Measurements from ENCODE around the gene DACT2.
"Not testable (repeated sequence)": the region's sequence is repeated elsewhere in the genome, so short reads cannot be mapped to it uniquely, and the experiment has no call there.

- TF ChIP-seq CTCF (IDR thresholded peaks at IDR 0.05); TCF7L2 (IDR thresholded peaks at IDR 0.05; ENCODE audit: low read depth, low read length); POLR2AphosphoS5 (IDR thresholded peaks at IDR 0.05; ENCODE audit: low read depth, low read length): not testable (repeated sequence)
Measured at GRCh38 chr6:168286771-168287446, 32.7 kb downstream of the DACT2 start.

Measured in Panc1 (cell line).